Dermis microvascular lymphatic vessel endothelial cell (primary cell): ENCODE measurements around the gene PIWIL4. TPM values are rescaled to one million over a fixed set of nuclear protein-coding genes. Genes with fewer than 3 reads are reported as not detected.
A peak's percentile ranks its signal among the peaks of the same experiment; 100 is the strongest.

Source experiments
- DNase-seq, 2 donors: peaks; one replicate each; pipeline versions ENCODE4 v3.0.0 to v3.0.0-alpha.2; 2010; ENCODE audit warnings: low read depth in 2 of 2
- total RNA-seq: library from RNA; depleted of rRNA; stranded (reverse); fragments of >200 nt; gene quantifications from 2 replicates; pipeline ENCODE4 v1.2.1, GENCODE V29; 2014

PIWIL4 gene
- 0.51 and 0.76 TPM in 2 replicates for total RNA-seq

GRCh38 chr11:94567181-94567670 lies at the start of gene PIWIL4:
Gene PIWIL4, plus strand, starts transcription at chr11:94567368. Its CDS starts 151 bp downstream, at chr11:94567519.
- DNase-seq: no peak

- DNase-seq: no peak
Measured at GRCh38 chr11:94518300-94518699, 48.9 kb upstream of the PIWIL4 start.

GRCh38 chr11:94519478-94520084 lies 47.6 kb upstream of the PIWIL4 start:
- DNase-seq: peak in 1 of 2 donors; percentile 38

GRCh38 chr11:94521684-94522083 lies 45.5 kb upstream of the PIWIL4 start:
- DNase-seq: peak in 1 of 2 donors; percentile 21

- DNase-seq: no peak
Measured at GRCh38 chr11:94524341-94524740, 42.8 kb upstream of the PIWIL4 start.

GRCh38 chr11:94525546-94526324 lies 41.4 kb upstream of the PIWIL4 start:
- DNase-seq: peak in 1 of 2 donors; percentile 41

- no peak for DNase-seq
Measured at GRCh38 chr11:94526645-94527438, 40.3 kb upstream of the PIWIL4 start.

GRCh38 chr11:94528551-94528950 lies 38.6 kb upstream of the PIWIL4 start:
- no peak for DNase-seq

- no peak for DNase-seq
Measured at GRCh38 chr11:94532211-94532610, 35.0 kb upstream of the PIWIL4 start.

GRCh38 chr11:94533206-94533605 lies 34.0 kb upstream of the PIWIL4 start:
- no peak for DNase-seq

- DNase-seq: no peak
Measured at GRCh38 chr11:94533696-94534630, 33.2 kb upstream of the PIWIL4 start.

- DNase-seq: no peak
Measured at GRCh38 chr11:94536386-94536785, 30.8 kb upstream of the PIWIL4 start.

- no peak for DNase-seq
Measured at GRCh38 chr11:94537031-94537600, 30.1 kb upstream of the PIWIL4 start.

GRCh38 chr11:94539420-94539819 lies 27.7 kb upstream of the PIWIL4 start:
- DNase-seq: no peak

GRCh38 chr11:94543695-94544645 lies 23.2 kb upstream of the PIWIL4 start, which contains the start of gene FUT4:
Gene FUT4, plus strand, starts transcription at chr11:94543921. Its CDS starts 213 bp downstream, at chr11:94544134.
- peak; percentile 56 to 82 for DNase-seq

GRCh38 chr11:94544646-94545263 lies 22.4 kb upstream of the PIWIL4 start:
- DNase-seq: no peak

GRCh38 chr11:94545264-94546161 lies 21.7 kb upstream of the PIWIL4 start:
- no peak for DNase-seq

GRCh38 chr11:94546162-94546470 lies 21.1 kb upstream of the PIWIL4 start:
- DNase-seq: no peak
